ENCODE measurements around the gene RNF130. TPM values are rescaled to one million over a fixed set of nuclear protein-coding genes. Genes with fewer than 3 reads are reported as not detected.

The RNF130 gene
- total RNA-seq, 1 donor from 2014 or later, result 70.8 TPM

GRCh38 chr5:180075703-180076102 is 4.1 kb upstream of the RNF130 start:
- peaks cover 3% of the 10 kb centered on the region for H3K4me1 Mint-ChIP-seq (ENCODE audit: unreplicated experiment)
- H3K27ac Mint-ChIP-seq (ENCODE audit: unreplicated experiment), result no peak overlapping the region
- peaks cover 2% of the 10 kb centered on the region for H3K36me3 Mint-ChIP-seq (ENCODE audit: unreplicated experiment)
- TF ChIP-seq CTCF (IDR thresholded peaks at IDR 0.05), result no peak
- H3K9me3 Mint-ChIP-seq (ENCODE audit: unreplicated experiment), result peaks cover 5% of the 10 kb centered on the region
- H3K27me3 Mint-ChIP-seq (ENCODE audit: unreplicated experiment), result peaks cover 18% of the 10 kb centered on the region
- no peak overlapping the region for H3K4me3 Mint-ChIP-seq (ENCODE audit: unreplicated experiment)
- no peak for DNase-seq (ENCODE audit: extremely low spot score, unreplicated experiment)

GRCh38 chr5:180074462-180074861 is 2.9 kb upstream of the RNF130 start:
- Mint-ChIP-seq H3K27me3 (ENCODE audit: unreplicated experiment) (peaks cover 17% of the 10 kb centered on the region), H3K9me3 (ENCODE audit: unreplicated experiment) (peaks cover 5% of the 10 kb centered on the region), H3K36me3 (ENCODE audit: unreplicated experiment) (peaks cover 2% of the 10 kb centered on the region), H3K4me1 (ENCODE audit: unreplicated experiment) (peaks cover 11% of the 10 kb centered on the region), H3K27ac (ENCODE audit: unreplicated experiment) (no peak overlapping the region), H3K4me3 (ENCODE audit: unreplicated experiment) (no peak overlapping the region)
- no peak for DNase-seq (ENCODE audit: extremely low spot score, unreplicated experiment)
- TF ChIP-seq CTCF (IDR thresholded peaks at IDR 0.05), result no peak

- no peak for TF ChIP-seq CTCF (IDR thresholded peaks at IDR 0.05)
- Mint-ChIP-seq H3K27me3 (ENCODE audit: unreplicated experiment) (peaks cover 10% of the 10 kb centered on the region), H3K9me3 (ENCODE audit: unreplicated experiment) (peaks cover 5% of the 10 kb centered on the region), H3K27ac (ENCODE audit: unreplicated experiment) (peak overlapping the region; percentile 80), H3K36me3 (ENCODE audit: unreplicated experiment) (peaks cover 2% of the 10 kb centered on the region), H3K4me3 (ENCODE audit: unreplicated experiment) (no peak overlapping the region), H3K4me1 (ENCODE audit: unreplicated experiment) (peaks cover 30% of the 10 kb centered on the region)
- no peak for DNase-seq (ENCODE audit: extremely low spot score, unreplicated experiment)
These were observed 997 bp upstream of the RNF130 start for GRCh38 chr5:180072556-180072955.

GRCh38 chr5:180072256-180072548 is 643 bp upstream of the RNF130 start:
- TF ChIP-seq CTCF (IDR thresholded peaks at IDR 0.05), result no peak
- peak overlapping the region; percentile 56 for H3K4me3 Mint-ChIP-seq (ENCODE audit: unreplicated experiment)

GRCh38 chr5:180070756-180071530 is 616 bp downstream of the RNF130 start:
- Mint-ChIP-seq H3K27me3 (ENCODE audit: unreplicated experiment) (peaks cover 7% of the 10 kb centered on the region), H3K9me3 (ENCODE audit: unreplicated experiment) (peaks cover 5% of the 10 kb centered on the region), H3K36me3 (ENCODE audit: unreplicated experiment) (peaks cover 2% of the 10 kb centered on the region), H3K4me3 (ENCODE audit: unreplicated experiment) (peak overlapping the region; percentile 90), H3K27ac (ENCODE audit: unreplicated experiment) (peak overlapping the region; percentile 93), H3K4me1 (ENCODE audit: unreplicated experiment) (peaks cover 37% of the 10 kb centered on the region)
- DNase-seq (ENCODE audit: extremely low spot score, unreplicated experiment), result no peak
- no peak for TF ChIP-seq CTCF (IDR thresholded peaks at IDR 0.05)

More at GRCh38 chr5:180072256-180072548, 643 bp upstream of the RNF130 start:
- Mint-ChIP-seq H3K9me3 (ENCODE audit: unreplicated experiment) (peaks cover 5% of the 10 kb centered on the region), H3K27ac (ENCODE audit: unreplicated experiment) (peak overlapping the region; percentile 80), H3K27me3 (ENCODE audit: unreplicated experiment) (peaks cover 10% of the 10 kb centered on the region), H3K36me3 (ENCODE audit: unreplicated experiment) (peaks cover 2% of the 10 kb centered on the region), H3K4me1 (ENCODE audit: unreplicated experiment) (peaks cover 34% of the 10 kb centered on the region)
- no peak for DNase-seq (ENCODE audit: extremely low spot score, unreplicated experiment)

Measured in osteocyte (in vitro differentiated cells).